Nasal cavity respiratory epithelium epithelial cell of viscerocranial mucosa (primary cell): ENCODE results near the gene NPTXR. TPM values are rescaled to one million over a fixed set of nuclear protein-coding genes. Genes with fewer than 3 reads are reported as not detected.

Experiments
- total RNA-seq: library from RNA; depleted of rRNA; stranded (reverse); fragments of >200 nt; gene quantifications from 2 replicates; pipeline ENCODE4 v1.2.3, GENCODE V29; 2014

Gene NPTXR
- total RNA-seq, result under 0.01 and 5.7 TPM in 2 replicates

GRCh38 chr22:38843657-38844314 lies at the start of gene NPTXR:
Gene NPTXR, minus strand, starts transcription at chr22:38844028.

GRCh38 chr22:38872172-38872830 lies 28.5 kb upstream of the NPTXR start, which contains the start of gene CBX6:
Gene CBX6, minus strand, starts transcription at chr22:38872216. Its CDS starts 26 bp downstream, at chr22:38872190.

GRCh38 chr22:38793721-38794466 lies 49.9 kb downstream of the NPTXR start, which contains the start of gene DNAL4:
Gene DNAL4, minus strand, starts transcription at chr22:38794143. Its CDS starts 11,412 bp downstream, at chr22:38782731.

Other genes starting within 250 kb of the NPTXR start
- gene FAM227A, start 187.6 kb downstream of the NPTXR start, total RNA-seq, result 0.34 and 1.4 TPM in 2 replicates
- gene CBY1, start 187.4 kb downstream of the NPTXR start, total RNA-seq, result 15.8 and 22.2 TPM in 2 replicates
- 32.9 and 78.6 TPM in 2 replicates for gene TOMM22, start 162.1 kb downstream of the NPTXR start, total RNA-seq
- gene JOSD1, start 143.1 kb downstream of the NPTXR start, total RNA-seq, result 93.3 and 129 TPM in 2 replicates
- 21.9 and 47.3 TPM in 2 replicates for gene GTPBP1, start 138.1 kb downstream of the NPTXR start, total RNA-seq
- gene SUN2, start 88.0 kb downstream of the NPTXR start, total RNA-seq, result 21.5 and 69.4 TPM in 2 replicates
- 29.1 and 38.3 TPM in 2 replicates for gene DNAL4, start 49.9 kb downstream of the NPTXR start, total RNA-seq
- gene CBX6, start 28.2 kb upstream of the NPTXR start, total RNA-seq, result 13.7 and 32.5 TPM in 2 replicates
- 0.64 and 5.8 TPM in 2 replicates for gene APOBEC3A, start 113.6 kb upstream of the NPTXR start, total RNA-seq
- gene APOBEC3B, start 138.3 kb upstream of the NPTXR start, total RNA-seq, result 0.34 and 0.50 TPM in 2 replicates
- gene APOBEC3C, start 170.2 kb upstream of the NPTXR start, total RNA-seq, result 7.5 and 13.0 TPM in 2 replicates
- gene APOBEC3D, start 177.1 kb upstream of the NPTXR start, total RNA-seq, result 0.34 and 0.93 TPM in 2 replicates
- gene APOBEC3F, start 196.8 kb upstream of the NPTXR start, total RNA-seq, result 2.1 and 4.3 TPM in 2 replicates
- 1.4 and 4.8 TPM in 2 replicates for gene APOBEC3G, start 233.2 kb upstream of the NPTXR start, total RNA-seq